Astrocyte of the spinal cord (primary cell): ENCODE data around the gene MN1.
A peak's percentile ranks its signal among the peaks of the same experiment; 100 is the strongest.

Experiments
- DNase-seq: peaks from one replicate; pipeline ENCODE4 v3.0.0; 2011; ENCODE audit warnings: low read depth, low spot score
- H3K4me3 ChIP-seq: 2 replicates; pipeline ENCODE4 v1.5.1; 2011; ENCODE audit warnings: low read depth, mild to moderate bottlenecking, low read length, moderate library complexity
- CTCF ChIP-seq: IDR thresholded peaks from 2 replicates; pipeline ENCODE4 v1.5.1; 2012; ENCODE audit warnings: low read depth, mild to moderate bottlenecking, low read length, inconsistent platforms
- in situ Hi-C: cut with HindIII; loops from 2 replicates; pipeline ENCODE4 v1.10.0; 2017; ENCODE audit warnings: low sequenced_read_pairs

The MN1 gene

GRCh38 chr22:27726686-27727449 is 74.7 kb downstream of the MN1 start:
- TF ChIP-seq CTCF: no peak
- in situ Hi-C loops: no loop called here
- DNase-seq: peak; percentile 68
- no peak overlapping the region for H3K4me3 ChIP-seq

DNA sequence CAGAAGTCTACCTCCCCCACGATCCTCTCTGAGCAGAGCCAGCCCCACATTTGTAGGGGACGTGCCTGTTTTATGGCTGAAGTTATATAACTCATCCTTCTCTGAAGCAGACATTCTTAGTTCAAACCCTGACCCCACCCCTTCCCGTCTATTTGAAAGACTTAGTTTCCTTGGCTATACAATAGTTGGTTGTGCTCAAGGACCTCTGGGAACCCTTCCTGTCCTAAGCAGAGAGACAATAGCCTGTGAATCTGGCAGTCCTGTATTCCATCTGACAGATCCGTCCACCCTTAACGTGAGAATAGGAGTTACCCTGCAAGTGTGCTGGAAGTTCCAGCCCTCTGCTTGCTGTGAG is 75.2 kb downstream of the MN1 start:
- no peak for TF ChIP-seq CTCF
- in situ Hi-C loops: no loop called here
- H3K4me3 ChIP-seq: no peak overlapping the region
- DNase-seq: no peak

DNA sequence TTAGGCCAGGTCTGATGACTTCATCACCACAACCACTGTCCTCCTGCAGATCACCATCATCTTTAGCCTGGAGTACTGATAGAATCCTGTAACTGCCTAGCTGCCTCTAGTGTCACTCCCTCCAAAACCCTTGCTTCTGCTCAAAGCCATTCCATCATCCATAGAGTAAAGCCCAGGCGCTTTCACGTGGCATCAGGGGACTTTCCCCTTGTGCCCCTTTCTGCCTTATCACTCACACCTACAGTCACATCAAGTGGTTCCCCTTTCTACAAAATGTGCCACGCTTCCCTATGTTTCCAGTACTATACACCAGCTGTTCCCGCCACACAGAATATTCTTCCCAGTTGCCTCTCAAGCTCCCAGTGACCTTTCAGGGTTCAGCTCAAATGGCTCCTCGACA is 75.9 kb downstream of the MN1 start:
- no peak for TF ChIP-seq CTCF
- H3K4me3 ChIP-seq: no peak overlapping the region
- no peak for DNase-seq
- in situ Hi-C loops: no loop called here

DNA sequence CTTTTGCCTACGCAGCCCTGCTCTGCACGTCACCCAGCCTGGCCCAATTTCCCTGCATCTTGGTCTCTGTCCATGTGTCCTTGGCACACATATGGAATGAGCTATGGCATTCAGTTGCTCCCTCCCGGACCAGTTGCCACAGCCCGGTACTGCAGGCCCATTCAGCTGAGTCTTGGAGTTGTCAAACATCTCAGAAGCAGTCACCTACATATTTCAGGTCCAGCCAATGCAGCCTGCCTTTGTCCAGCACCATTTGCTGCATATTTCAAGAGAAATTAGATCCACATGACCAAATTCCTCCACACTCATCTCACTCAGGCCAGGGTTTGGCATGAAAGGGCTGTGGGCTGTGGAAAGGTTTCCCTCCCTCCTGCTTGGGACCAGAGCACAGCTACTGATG is 76.8 kb downstream of the MN1 start:
- no peak for TF ChIP-seq CTCF
- H3K4me3 ChIP-seq: no peak overlapping the region
- no peak for DNase-seq
- in situ Hi-C loops: no loop called here

GRCh38 chr22:27724157-27724556 is 77.4 kb downstream of the MN1 start:
- in situ Hi-C loops: no loop called here
- TF ChIP-seq CTCF: no peak
- H3K4me3 ChIP-seq: no peak overlapping the region
- no peak for DNase-seq

- H3K4me3 ChIP-seq: no peak overlapping the region
- in situ Hi-C loops: no loop called here
- DNase-seq: no peak
- no peak for TF ChIP-seq CTCF
Observed at GRCh38 chr22:27723708-27724107, 77.8 kb downstream of the MN1 start.
